Breast epithelium (tissue), 4 donors: ENCODE data around the gene EMILIN3. TPM values are rescaled to one million over a fixed set of nuclear protein-coding genes. Genes with fewer than 3 reads are reported as not detected.

Experiments used
- DNase-seq, 2 donors: peaks; one replicate each; pipeline ENCODE4 v3.0.0-alpha.2; 2019; ENCODE audit warnings: low spot score in 2 of 2
- H3K27ac ChIP-seq, 2 donors: fragments of 200-600 bp; sonication (generic) in 1 of 2; one replicate each; pipeline ENCODE4 v1.5.1; 2016 to 2019; ENCODE audit warnings: mild to moderate bottlenecking in 1 of 2
- H3K27me3 ChIP-seq, 2 donors: fragments of 200-600 bp; sonication (generic) in 1 of 2; one replicate each; pipeline versions ENCODE4 v1.5.1 to v1.6.0; 2017 to 2019; ENCODE audit warnings: control low read depth in 1 of 2, mild to moderate bottlenecking in 1 of 2
- H3K36me3 ChIP-seq: fragments of 200-600 bp; one replicate; pipeline ENCODE4 v1.5.1; 2019
- H3K4me1 ChIP-seq, 2 donors: fragments of 200-600 bp; sonication (generic); one replicate each; pipeline ENCODE4 v1.5.1; 2016 to 2019; ENCODE audit warnings: control low read depth in 1 of 2
- H3K4me3 ChIP-seq, 3 donors: fragments of 200-600 bp; sonication (generic); 1 replicate in 2 of 3; 2 replicates in 1 of 3; pipeline ENCODE4 v1.5.1; 2016 to 2019; ENCODE audit warnings: mild to moderate bottlenecking in 3 of 3, moderate library complexity in 2 of 3
- H3K9me3 ChIP-seq, 2 donors: fragments of 200-600 bp; sonication (generic) in 1 of 2; one replicate each; pipeline ENCODE4 v1.5.1; 2016 to 2019; ENCODE audit warnings: control low read depth in 1 of 2
- CTCF ChIP-seq, 3 donors: fragments of 450-650 bp; IDR thresholded peaks; one replicate each; pipeline ENCODE4 v1.5.1; 2016 to 2017; ENCODE audit warnings: antibody characterized with exemption in 3 of 3, mild to moderate bottlenecking in 3 of 3, moderate library complexity in 3 of 3
- POLR2A ChIP-seq: fragments of 450-650 bp; IDR thresholded peaks from one replicate; pipeline ENCODE4 v1.6.1; 2016; ENCODE audit warnings: antibody characterized with exemption, mild to moderate bottlenecking, moderate library complexity
- POLR2AphosphoS5 ChIP-seq, 3 donors: sonication (generic); formaldehyde crosslinking; IDR thresholded peaks; one replicate each; pipeline ENCODE4 v1.6.1; 2017; ENCODE audit warnings: antibody characterized with exemption in 3 of 3
- intact Hi-C: fragments of 100-400 bp; cut with DNase I; formaldehyde crosslinking; loops from one replicate; pipeline ENCODE4 v1.15.1; 2023; ENCODE audit warnings: low total_unique reads
- total RNA-seq, 3 donors: library from RNA; depleted of rRNA; stranded (reverse); fragments of >200 nt; gene quantifications; one replicate each; pipeline ENCODE4 v1.1.0, GENCODE V29; 2016

The EMILIN3 gene
- total RNA-seq, 3 donors from 2014 or later = 0.32 to 7.5 (median 1.3) TPM

GRCh38 chr20:41373251-41373783 lies 6.7 kb upstream of the EMILIN3 start:
- Histone ChIP-seq H3K4me1 (no peaks in the 10 kb centered on the region), H3K4me3 (no peak overlapping the region), H3K9me3 (peaks cover 4 to 7% of the 10 kb centered on the region in 2 donors), H3K27ac (no peak overlapping the region), H3K27me3 (no peaks in the 10 kb centered on the region), H3K36me3 (no peaks in the 10 kb centered on the region)
- TF ChIP-seq POLR2A (no peak), POLR2AphosphoS5 (IDR thresholded peaks at IDR 0.05) (no peak), CTCF (IDR thresholded peaks at IDR 0.05) (no peak)
- no peak for DNase-seq
- intact Hi-C loops = no loop called here

- Histone ChIP-seq H3K9me3 (peaks cover 4 to 7% of the 10 kb centered on the region in 2 donors), H3K4me3 (no peak overlapping the region), H3K27me3 (peaks cover 3 to 9% of the 10 kb centered on the region in 2 donors), H3K36me3 (no peaks in the 10 kb centered on the region), H3K27ac (no peak overlapping the region), H3K4me1 (no peaks in the 10 kb centered on the region)
- no peak for DNase-seq
- no peak for TF ChIP-seq POLR2A
- no peak for TF ChIP-seq POLR2AphosphoS5 (IDR thresholded peaks at IDR 0.05)
- TF ChIP-seq CTCF (IDR thresholded peaks at IDR 0.05) = no peak
- intact Hi-C loops = no loop called here
Measured at GRCh38 chr20:41371371-41371770, 4.8 kb upstream of the EMILIN3 start.

- TF ChIP-seq POLR2A (no peak), CTCF (IDR thresholded peaks at IDR 0.05) (no peak), POLR2AphosphoS5 (IDR thresholded peaks at IDR 0.05) (no peak)
- Histone ChIP-seq H3K27ac (no peak overlapping the region), H3K9me3 (peaks cover 4 to 7% of the 10 kb centered on the region in 2 donors), H3K36me3 (no peaks in the 10 kb centered on the region), H3K27me3 (peaks cover 3 to 15% of the 10 kb centered on the region in 2 donors), H3K4me1 (no peaks in the 10 kb centered on the region), H3K4me3 (no peak overlapping the region)
- no peak for DNase-seq
- intact Hi-C loops = no loop called here
Measured at GRCh38 chr20:41370176-41370575, 3.6 kb upstream of the EMILIN3 start.

GRCh38 chr20:41369673-41370072 lies 3.1 kb upstream of the EMILIN3 start:
- peaks cover 4 to 7% of the 10 kb centered on the region in 2 donors for H3K9me3 ChIP-seq
- intact Hi-C loops = no loop called here
- H3K27ac ChIP-seq = no peak overlapping the region
- no peak overlapping the region for H3K4me3 ChIP-seq
- no peak for DNase-seq
- H3K27me3 ChIP-seq = peaks cover 3 to 20% of the 10 kb centered on the region in 2 donors
- TF ChIP-seq POLR2AphosphoS5 (IDR thresholded peaks at IDR 0.05) = no peak
- no peaks in the 10 kb centered on the region for H3K4me1 ChIP-seq
- H3K36me3 ChIP-seq = no peaks in the 10 kb centered on the region

- Histone ChIP-seq H3K9me3 (peaks cover 4 to 7% of the 10 kb centered on the region in 2 donors), H3K4me1 (no peaks in the 10 kb centered on the region), H3K27ac (no peak overlapping the region), H3K36me3 (no peaks in the 10 kb centered on the region), H3K4me3 (no peak overlapping the region), H3K27me3 (peaks cover 3 to 22% of the 10 kb centered on the region in 2 donors)
- TF ChIP-seq CTCF (IDR thresholded peaks at IDR 0.05) (no peak), POLR2A (no peak), POLR2AphosphoS5 (IDR thresholded peaks at IDR 0.05) (no peak)
- intact Hi-C loops = no loop called here
- DNase-seq = no peak
Measured at GRCh38 chr20:41367956-41368355, 1.3 kb upstream of the EMILIN3 start.

GRCh38 chr20:41367393-41367695 lies 726 bp upstream of the EMILIN3 start:
- DNase-seq = no peak
- intact Hi-C loops = no loop called here
- H3K27me3 ChIP-seq = peaks cover 3 to 22% of the 10 kb centered on the region in 2 donors
- H3K27ac ChIP-seq = no peak overlapping the region
- H3K4me1 ChIP-seq = no peaks in the 10 kb centered on the region
- no peaks in the 10 kb centered on the region for H3K36me3 ChIP-seq
- peaks cover 4 to 7% of the 10 kb centered on the region in 2 donors for H3K9me3 ChIP-seq
- no peak overlapping the region for H3K4me3 ChIP-seq
- no peak for TF ChIP-seq CTCF (IDR thresholded peaks at IDR 0.05)
